ENCODE results near the gene TNFRSF19.

The TNFRSF19 gene

DNA sequence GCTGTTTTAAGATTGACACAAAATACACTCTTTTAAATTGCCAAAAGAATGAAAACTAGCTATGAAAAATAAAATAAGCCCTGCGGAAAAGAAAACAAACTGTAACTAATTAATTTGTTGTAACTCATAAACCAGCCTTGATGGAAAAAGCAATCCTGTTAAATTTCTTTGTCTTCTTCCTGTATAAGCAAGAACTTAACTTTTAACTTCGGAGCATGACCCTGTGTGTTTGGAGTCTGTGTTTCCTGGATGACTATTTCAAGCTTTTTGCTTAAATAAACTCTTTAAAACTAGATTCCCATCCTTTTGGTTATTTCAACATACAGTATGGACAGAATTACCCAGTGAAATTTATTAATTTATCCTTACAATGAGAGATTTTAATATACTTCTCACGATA, 122.6 kb downstream of the TNFRSF19 start:
- DNase-seq, result no peak

DNA sequence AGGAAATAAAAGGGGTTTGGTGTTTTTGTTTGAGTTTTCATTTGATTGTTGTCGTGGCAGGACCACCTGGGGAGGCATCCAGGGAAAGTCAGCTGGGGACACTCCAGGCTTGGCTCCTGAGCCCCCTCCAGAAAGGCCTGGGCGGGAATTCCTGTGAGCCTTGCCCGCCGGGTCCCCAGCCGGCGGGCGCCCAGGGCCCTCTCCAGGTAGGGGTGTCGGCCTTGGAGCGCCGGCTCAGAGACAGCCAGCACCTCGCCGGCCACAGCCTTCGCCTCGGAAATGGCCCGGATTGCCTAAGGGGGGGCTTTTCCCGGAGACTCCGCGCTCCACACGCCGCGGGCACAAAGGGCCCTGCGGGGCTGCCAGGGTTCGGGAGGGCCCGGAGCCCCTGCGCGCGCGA, 125.0 kb downstream of the TNFRSF19 start:
- DNase-seq, result no peak

DNA sequence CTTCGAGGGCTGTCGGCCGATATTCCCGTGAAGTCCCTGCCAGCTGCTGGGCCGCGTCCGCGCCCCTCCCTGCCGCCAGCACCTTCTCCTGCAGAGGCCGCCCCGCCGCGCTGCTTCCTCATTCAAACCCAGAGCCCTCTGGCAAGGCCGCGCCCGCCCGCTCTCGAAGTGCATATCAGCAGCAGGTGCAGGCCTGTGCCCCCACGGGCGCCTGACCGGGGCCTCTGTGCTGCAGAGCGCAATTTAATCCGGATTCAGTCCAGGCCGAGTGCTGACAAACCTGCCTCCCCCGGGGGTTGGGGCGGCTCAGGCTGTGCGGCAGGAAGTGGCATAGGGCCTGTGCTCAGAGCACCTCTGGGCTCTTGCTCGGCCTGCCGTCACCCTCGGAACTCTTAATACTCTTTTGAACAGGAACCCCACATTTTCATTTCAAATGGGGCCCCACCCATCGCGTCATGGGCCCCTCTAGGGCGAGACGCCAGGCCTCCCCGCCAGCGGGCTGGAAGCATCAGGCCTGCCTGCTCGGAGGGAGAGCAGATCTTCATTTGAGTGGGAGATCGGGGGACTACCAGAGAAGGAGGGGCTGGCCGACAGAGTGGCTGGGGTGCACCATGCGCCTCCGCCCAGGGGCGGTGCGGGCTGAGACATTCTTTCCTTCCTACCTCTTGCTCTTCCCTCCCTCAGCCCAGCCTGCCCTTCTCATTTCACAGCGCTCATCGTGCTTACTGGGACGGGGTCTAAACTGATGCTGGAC, 125.7 kb downstream of the TNFRSF19 start:
- DNase-seq, result peak; percentile 52

DNA sequence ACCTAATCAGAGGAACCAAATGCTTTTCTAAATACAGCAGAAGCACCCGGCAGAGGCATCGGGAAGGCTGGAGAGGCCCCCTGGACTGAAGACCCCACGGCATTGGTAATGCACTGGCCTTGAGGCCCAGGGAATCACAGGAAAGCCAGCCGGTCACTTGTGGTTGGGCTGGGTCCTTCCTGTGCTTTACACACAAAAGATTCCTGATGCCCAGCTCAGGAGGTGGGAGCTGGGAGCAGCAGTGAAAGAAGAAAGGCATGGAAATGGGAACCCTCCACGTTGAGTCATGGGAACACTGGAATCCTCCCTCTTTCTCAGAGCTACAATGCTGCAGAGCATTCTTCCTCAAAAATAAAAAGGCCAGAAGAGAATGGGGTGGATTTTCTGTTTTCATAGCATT, 126.4 kb downstream of the TNFRSF19 start:
- no peak for DNase-seq

DNA sequence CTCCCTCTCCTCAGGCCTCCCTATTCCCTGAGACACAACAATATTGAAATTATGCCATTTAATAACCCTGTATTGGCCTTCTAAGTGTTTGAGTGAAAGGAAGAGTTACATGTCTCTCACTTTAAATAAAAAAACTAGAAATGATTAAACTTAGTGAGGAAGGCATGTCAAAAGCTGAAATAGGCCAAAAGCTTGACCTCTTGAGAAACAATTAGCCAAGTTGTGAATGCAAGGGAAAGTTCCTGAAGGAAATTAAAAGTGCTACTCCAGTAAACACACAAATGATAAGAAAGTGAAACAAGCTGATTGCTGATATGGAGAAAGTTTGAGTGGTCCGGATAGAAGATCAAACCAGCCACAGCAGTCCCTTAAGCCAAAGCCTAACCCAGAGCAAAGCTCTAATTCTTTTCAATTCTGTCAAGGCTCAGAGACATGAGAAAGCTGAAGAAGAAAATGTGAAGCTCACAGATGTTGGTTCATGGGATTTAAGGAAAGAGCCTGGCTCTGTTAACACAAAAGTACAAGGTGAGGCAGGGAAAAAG, 127.6 kb downstream of the TNFRSF19 start:
- no peak for DNase-seq

DNA sequence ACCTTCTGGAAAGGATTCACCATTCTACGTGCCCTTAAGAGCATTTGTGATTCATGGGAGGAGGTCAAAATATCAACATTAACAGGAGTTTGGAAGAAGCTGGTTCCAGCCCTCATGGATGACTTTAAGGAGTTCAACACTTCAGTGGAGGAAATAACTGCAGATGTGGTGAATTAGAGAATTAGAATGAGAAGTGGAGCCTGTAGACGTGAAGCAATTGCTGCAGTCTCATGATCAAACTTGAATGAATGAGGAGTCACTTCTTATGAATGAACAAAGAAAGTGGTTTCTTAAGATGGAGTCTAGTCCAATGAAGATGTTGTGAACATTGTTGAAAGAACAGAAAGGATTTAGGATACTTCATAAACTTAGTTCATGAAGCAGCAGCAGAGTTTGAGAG, 129.1 kb downstream of the TNFRSF19 start:
- DNase-seq, result no peak

DNA sequence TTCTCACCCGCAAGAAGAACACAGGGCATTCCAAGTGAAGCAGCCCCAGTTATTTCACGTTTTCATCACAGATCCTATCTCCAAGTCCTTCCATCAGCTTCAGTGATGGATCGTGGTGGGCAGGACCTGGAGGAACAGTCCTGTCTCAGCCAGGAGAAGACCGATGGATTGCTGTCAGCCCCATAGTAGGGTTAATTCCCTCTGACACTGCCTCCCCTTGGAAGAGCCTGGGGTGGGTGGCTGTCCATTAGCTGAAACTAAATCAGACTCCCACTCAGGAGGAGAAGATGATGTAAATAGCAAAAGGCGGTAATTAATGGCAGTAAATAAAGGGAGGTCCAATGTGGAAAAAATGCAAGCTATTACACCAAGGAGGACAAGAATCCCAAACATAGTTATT, 131.0 kb downstream of the TNFRSF19 start:
- no peak for DNase-seq

DNA sequence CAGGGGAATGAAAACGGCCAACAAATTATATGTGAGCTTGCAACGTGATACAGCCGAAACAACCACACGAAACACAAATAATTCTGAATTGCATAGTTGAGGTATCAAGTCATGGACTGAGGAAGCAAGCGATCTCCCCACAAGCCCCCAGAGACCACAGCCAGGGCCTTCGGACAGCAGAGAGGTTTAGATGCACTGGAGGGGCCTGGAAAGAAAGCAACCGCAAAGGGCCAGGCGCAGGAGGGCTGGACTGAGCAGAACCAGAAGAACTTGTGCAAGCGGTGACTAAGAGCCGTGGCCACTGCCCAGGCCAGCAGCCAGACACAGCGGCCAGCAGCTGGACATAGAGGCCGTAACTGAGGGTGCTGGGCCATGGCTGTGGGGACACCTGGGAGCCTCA, 131.4 kb downstream of the TNFRSF19 start:
- DNase-seq, result no peak

DNA sequence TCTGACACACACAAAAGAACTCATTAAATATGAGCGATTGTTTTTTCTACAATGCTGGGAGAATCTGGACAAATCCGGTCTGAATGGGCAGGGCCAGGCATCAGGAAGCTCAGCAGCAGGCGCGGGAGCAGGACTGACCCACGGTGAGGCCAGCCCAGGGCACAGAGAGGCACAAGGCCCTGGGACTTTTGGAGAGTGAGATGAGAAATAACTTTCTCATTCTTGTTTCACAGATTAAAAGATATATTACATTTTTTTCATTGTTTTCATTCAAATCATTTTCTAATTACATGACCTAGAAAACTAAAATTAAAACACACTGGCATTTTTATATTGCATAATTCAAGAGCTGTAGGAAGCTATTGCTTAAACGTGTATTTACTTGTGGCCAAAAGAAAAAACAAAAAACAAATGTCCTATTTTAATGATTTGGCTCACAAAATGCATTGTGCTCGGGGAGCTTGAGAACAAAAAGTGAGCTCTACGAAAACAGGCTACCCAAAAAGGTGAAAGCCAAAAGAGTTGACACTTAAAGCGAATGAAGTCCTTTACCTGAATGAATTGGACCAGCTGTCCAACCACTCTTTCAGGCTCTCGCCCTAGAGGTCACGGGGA, 133.1 kb downstream of the TNFRSF19 start:
- no peak for DNase-seq

DNA sequence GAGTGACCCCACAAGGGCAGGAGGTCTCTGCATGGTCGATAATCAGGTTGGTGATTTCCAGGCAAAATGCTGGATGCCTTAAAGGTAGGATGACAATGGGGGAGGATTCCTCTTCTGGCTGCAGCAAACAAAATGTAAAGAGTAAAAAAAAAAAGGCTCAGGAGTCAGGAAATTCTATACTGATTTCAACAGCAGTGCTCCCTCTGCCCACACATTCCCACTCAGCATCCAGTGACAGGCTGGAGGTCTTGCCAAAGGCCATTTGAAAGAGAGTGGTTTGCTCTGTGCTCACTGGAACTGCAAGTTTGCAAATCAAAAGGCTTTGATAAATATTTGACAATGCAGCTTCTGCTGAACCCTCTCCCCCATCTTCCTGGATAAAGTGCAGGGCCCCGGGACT, 135.4 kb downstream of the TNFRSF19 start:
- DNase-seq, result no peak

DNA sequence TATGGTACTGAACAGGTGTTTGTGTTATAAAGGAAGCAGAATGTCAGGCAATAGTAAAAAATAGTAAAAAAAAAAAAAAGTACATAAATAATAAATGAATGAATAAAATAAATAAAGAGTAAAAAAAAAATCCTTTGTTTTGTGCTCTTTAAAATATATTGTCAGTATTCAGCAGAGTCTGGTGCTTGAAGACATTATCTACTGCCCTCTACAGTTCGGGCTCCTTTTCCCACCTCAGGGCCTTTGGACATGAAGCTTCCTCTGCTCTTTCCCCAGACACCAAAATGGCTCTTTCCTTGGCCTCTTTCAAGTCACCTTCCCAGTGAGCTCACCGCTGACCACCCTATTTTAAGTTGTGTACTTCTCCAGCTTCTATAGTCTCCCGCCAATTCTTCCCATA, 137.5 kb downstream of the TNFRSF19 start:
- DNase-seq, result no peak

DNA sequence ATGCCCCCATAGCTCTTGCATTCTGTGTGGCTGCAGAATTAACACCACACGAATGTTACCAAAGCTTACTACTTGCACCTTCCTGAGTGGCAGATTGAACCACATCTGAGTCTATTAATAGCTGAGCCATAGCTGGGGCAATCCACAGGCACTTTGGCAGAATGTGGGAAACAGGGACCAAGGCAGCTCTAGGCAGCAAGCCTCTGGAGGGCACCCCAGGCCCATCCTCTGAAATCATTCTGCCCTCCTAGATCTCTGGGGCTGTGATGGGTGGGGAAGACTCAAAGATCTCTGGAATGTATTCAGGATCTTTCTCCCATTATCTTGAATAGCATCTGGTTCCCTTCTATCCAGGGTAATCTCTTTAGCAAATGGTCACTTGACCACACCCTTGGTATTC, 139.3 kb downstream of the TNFRSF19 start:
- DNase-seq, result no peak

DNA sequence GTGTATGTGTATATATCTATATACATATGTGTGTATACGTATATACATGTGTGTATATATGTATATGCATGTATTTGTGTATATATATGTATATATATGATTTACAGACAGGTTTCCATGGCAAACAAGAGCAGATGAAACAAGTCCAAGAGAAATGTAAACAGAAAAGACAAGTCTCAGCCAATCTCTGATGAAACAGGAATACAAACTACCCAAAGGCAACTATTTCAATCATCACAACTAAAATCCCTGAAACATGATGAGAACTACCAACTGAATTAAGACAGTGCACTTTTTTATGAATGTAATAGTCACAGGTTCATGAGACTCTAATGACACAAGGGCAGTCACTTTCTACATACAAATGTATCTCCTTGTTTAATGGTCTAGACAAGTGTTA, 140.2 kb downstream of the TNFRSF19 start:
- DNase-seq, result no peak

DNA sequence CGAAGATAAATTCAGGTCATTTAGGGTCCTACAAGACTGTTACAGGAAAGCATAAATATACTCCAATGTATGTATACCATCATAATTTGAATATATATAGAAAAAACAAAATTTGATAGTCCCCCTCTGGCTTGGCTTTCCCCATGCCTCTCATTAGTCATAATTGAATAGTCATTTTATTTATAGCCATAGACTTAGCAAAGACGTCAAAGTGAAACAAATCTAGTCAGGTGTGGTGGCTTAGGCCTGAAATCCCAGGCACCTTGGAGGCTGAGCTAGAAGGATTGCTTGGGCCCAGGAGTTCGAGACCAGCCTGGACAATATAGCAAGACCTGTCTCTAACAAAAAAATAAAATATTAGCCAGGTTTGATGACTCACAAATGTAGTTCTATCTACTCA, 141.1 kb downstream of the TNFRSF19 start:
- DNase-seq, result no peak

DNA sequence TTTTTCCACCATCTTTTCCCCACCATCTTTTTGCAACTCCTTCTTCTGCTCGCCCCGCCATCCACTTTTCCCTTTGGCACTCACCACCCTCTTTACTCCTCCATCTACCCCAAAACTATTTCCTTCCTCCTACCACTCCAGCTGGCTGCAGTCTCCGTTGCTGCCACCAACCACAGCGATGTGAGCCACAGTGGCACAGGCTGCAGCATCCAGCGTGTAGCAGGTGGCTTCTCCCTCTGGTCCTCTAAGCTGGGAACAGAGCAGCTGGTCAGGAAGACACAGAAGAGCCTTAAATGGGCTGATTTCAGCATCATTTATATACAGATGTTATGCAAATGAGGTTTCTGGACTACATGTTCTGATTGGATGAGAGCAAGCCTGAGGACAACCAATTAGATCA, 144.5 kb downstream of the TNFRSF19 start:
- DNase-seq, result no peak

DNA sequence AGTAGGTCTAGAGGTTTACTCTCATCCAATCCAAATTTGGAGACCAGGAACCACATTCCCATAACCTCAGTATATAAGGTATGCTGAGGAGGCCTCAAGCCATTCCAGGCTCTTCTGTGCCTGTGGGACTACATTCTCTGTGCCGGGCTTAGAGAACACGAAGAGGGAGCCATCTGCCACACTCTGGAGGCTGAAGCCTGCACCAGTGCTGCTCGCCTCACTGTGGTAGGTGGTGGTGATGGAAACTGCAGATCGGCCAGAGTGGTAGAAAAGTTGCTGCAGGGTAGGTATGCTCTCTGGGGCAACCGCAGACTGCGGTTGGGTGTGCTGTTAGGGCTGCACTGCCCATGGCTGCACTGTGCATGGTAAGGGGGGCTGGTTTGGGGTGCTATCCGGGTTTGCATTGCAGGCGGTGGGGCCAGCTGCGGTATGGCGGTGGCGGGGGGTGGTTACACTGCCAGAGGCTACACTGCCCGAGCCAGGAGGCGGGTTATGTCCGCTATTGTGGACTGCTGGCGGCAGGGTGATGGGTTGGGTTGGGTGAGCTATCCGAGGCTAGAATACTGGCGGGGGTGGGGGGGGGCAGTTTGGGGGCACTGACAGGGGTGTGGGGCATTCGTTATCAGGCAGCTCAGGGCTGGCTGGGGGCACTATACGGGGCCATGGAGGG, 145.0 kb downstream of the TNFRSF19 start:
- no peak for DNase-seq

DNA sequence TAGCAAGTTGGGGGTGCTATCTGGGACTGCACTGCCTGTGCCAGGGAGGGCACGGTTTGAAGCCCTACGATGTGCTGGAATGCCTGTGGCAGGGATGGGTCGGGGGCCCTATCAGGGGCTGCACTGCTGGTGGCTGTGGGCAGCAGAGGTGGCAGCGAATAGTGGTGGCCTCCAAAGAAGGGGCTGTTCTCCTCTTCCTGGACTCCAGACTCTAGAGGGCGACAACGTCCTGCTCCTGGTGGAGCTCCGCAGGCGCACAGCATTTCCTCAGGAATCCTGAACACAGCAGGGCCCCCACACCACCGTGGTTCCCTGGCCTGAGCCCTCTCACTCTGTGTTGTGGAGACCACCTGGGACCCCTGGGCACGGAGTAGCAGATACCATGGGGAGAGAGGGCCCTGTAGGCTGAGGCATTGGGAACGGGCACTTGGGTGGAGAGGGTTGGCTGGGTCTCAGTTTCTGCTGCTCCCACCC, 145.6 kb downstream of the TNFRSF19 start:
- no peak for DNase-seq

DNA sequence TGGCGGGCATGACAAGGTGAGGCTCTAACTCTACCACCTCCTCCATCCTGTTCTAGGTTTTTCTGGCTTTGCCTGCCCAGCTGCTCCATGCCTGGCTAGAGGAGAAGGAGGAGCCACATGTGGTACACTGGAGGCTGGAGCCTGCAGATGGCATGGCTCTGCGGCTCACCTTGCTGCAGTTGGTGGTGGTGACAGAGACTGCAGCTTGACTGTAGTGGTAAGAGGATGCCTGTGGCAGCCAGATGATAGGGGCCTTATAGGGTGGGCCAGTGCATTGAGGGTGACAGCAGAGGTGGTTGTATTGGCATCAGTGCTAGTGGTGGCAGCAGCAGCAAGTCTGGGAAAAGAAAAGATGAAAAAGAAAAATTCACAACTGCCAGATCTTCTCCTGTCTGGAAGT, 146.2 kb downstream of the TNFRSF19 start:
- no peak for DNase-seq

DNA sequence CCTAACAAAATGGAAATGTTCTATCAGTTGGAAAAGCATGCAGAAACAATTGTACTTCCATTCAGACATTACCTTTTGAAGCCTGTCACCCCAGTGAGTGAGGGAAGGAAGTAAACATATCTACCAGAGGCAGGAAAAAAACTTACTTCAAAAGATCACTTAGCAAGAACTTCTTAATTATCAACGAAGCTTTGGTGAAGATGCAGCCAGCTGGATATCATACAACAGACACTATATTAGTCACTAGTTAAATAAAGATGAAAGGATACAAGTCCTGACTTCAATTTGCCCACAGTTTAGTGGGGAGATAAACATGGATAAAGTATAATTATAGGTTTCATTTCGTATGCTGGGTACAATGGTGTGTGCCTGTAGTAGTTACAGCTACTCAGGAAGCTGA, 148.8 kb downstream of the TNFRSF19 start:
- DNase-seq, result no peak

DNA sequence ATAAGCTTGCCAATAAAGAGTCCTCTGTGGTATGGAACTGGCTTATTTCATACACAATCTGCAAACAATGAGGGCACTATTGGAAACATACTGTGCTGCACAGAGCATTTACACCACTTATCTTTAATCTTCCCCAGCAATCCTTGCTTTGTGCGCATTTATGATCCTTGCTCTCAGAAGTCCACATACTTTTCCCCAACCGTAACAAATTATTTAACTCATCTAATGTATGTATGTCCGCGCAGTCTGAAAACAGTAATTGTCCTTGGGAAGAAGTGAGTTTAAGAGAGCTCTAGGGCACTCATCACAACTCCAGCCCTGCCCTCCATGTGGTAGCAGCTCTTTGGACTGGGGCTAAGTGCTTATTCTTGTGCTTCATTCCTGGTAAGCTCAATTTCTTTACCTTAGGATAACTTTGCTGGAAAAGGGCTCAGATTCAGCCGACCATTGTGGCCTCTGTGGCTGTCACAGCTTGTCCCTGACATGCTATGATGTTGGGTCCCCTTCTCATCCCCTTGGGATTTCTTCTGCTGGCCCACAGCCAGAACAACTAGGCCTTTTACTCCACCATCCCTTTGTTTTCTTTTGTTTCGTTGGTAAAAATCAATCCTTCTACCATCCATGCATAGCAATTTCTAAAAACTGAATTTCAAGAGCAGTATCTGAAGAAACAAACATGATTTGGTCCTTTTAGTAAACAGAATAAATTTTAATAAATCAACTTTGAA, 152.7 kb downstream of the TNFRSF19 start:
- DNase-seq, result no peak

DNA sequence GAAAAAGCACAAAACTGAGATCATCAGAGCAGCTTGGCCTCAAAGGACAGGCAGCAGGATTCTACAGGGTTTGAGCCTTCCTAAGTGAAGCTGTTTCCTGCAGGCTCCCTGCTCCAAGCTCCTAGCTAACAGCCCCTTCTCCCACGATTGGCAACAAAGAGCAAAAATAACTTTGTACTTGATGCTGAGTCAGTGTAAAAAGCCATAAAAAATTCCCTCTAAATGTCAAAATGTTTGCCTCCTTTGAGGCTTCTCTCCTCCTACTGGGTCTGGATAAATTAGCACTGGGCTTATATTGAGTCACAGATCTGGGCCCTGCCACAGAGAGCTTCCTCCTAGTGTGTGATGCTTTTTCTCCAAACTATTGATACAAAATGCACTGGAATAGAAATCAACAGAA, 153.3 kb downstream of the TNFRSF19 start:
- no peak for DNase-seq

DNA sequence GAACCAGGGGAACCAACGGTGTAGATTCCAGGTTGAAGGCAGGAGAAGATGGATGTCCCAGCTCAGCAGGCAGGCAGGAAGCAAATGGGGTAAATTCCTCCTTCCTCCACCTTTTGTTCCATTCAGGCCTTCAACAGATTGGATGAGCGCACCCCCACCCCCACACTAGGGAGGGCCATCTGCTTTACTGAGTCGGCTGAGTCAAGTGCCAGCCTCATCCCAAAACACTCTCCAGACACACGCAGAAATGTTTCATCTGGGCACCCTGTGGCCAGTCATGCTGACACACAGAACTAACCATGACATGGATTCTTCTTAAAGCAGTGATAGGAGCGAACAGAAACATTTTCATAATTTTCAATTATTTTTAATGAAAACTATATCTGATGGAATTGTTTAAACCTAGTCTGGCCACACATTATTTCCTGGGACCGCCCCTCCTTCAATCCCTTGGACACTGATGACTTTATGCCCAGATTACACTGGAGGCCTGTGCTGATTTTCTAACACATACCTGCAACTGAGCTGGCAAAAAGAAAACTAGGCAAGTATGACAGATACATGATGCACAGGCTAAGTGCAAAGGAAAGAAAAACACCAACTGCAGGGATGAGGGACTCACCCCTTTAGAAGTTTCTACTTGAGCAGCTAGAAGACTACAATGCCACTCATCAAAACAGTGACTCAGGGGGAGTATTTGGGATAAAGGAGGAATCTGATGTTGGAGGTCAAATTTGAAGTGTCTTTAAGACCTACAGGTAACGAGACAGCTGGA, 154.2 kb downstream of the TNFRSF19 start:
- DNase-seq, result no peak

Measured in stimulated activated CD4-positive, alpha-beta T cell treated with anti-CD3 and anti-CD28 coated beads, Interleukin-1b, Interleukin-23, amount 100 ng/mL, for 48 hours (primary cell).